Type B pancreatic cell (in vitro differentiated cells): ENCODE results near the gene FXYD3. TPM values are rescaled to one million over a fixed set of nuclear protein-coding genes. Genes with fewer than 3 reads are reported as not detected.

Source experiments
- DNase-seq: peaks from one replicate; pipeline ENCODE4 v3.0.0; 2021; ENCODE audit warnings: mixed read lengths; ENCODE audit not compliant: unreplicated experiment; ENCODE audit errors: extremely low spot score
- H3K27ac Mint-ChIP-seq: 2 replicates; pipeline ENCODE4 v1.8.0; 2021; ENCODE audit warnings: mild to moderate bottlenecking, mixed read lengths
- H3K27me3 Mint-ChIP-seq: 2 replicates; pipeline ENCODE4 v1.8.0; 2021; ENCODE audit warnings: mixed read lengths
- H3K36me3 Mint-ChIP-seq: 2 replicates; pipeline ENCODE4 v1.8.0; 2021; ENCODE audit warnings: mixed read lengths
- H3K4me1 Mint-ChIP-seq: one replicate; pipeline ENCODE4 v1.8.0; 2021; ENCODE audit warnings: mixed read lengths; ENCODE audit not compliant: unreplicated experiment
- H3K4me3 Mint-ChIP-seq: 2 replicates; pipeline ENCODE4 v1.8.0; 2021; ENCODE audit warnings: mild to moderate bottlenecking, mixed read lengths
- H3K9me3 Mint-ChIP-seq: 2 replicates; pipeline ENCODE4 v1.8.0; 2021; ENCODE audit warnings: mixed read lengths
- total RNA-seq: library from RNA; stranded (reverse); gene quantifications from 2 replicates; pipeline ENCODE4 v1.2.1, GENCODE V29; 2021; ENCODE audit warnings: low replicate concordance
- TF ChIP-seq, protein P1 (sequence below): fragments of 200-600 bp; sonication (generic); conservative IDR thresholded peaks from 2 replicates; pipeline ENCODE4 v1.5.0; 2021; ENCODE audit warnings: antibody characterized with exemption, mild to moderate bottlenecking

FXYD3 gene
- total RNA-seq, 1 donor from 2014 or later, result 77.5 TPM

DNA sequence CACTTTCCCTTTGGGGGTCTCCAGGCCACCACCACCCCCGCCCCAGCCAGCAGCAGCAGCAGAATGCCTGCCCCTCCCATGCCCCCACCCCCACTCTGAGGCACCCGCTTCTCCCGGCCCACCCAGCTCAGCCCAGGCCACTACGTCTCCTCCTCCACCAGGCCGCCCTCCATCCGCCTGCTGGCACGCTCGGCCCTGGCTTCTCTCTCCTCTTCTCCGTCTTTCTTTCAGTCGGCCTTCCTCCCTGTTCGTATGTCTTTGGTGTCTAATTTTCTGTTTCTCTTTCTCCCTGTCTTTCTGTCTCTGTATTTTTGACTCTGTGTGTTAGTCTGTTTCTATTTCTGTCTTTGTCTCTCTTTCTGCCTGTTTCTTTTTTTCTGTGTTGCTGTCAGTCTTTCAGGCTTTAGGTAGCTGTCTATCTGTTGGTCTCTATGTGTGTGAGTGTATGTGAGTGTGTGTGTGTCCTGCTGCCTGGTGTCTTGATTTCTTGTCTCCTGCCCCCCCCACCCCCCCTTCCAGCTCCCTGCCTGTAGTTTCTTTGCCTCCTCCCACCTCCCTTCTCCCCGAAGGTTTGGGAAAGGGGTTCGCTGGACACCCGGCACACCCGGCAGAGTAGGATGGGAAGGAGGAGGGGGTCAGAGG lies 19.1 kb downstream of the FXYD3 start, which contains the start of gene LGI4:
LGI4 (minus strand) TSS at position 459 of the 642 bp plus-strand sequence; CDS start at position 80, 379 bp downstream.
- Mint-ChIP-seq H3K4me3 (peak within 1 kb of the TSS; percentile 45), H3K27ac (no peak within 1 kb of the TSS)

DNA sequence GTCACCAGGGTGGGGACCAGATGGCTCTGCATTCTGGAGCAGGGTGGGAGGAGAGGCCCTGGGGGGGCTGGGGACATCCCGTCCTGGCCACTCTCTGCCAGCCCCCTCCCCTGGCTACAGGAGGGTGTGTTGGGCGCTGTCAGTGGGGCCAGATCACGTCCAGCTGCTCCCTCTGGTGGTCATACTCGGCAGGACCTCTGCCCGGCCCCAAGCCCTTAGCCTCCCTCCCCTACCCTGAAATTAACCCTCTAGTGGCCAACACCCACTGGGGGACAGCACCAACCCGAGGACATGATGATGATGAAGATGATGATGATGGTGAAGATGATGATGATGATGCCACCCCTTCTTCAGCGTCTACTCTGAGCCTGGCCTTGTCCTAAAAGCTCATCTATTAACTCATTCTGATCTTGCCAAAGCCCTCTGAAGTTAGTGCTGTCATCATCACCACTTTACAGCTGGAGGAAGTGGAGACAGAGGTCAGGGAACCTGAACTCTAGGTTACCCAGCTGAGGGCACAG lies 19.8 kb downstream of the FXYD3 start:
- Mint-ChIP-seq H3K9me3 (peaks cover 11% of the 10 kb centered on the region), H3K27ac (no peak overlapping the region), H3K4me1 (peaks cover 22% of the 10 kb centered on the region), H3K27me3 (peaks cover 8% of the 10 kb centered on the region), H3K36me3 (no peaks in the 10 kb centered on the region), H3K4me3 (peak overlapping the region; percentile 45)
- TF ChIP-seq, protein P1, sequence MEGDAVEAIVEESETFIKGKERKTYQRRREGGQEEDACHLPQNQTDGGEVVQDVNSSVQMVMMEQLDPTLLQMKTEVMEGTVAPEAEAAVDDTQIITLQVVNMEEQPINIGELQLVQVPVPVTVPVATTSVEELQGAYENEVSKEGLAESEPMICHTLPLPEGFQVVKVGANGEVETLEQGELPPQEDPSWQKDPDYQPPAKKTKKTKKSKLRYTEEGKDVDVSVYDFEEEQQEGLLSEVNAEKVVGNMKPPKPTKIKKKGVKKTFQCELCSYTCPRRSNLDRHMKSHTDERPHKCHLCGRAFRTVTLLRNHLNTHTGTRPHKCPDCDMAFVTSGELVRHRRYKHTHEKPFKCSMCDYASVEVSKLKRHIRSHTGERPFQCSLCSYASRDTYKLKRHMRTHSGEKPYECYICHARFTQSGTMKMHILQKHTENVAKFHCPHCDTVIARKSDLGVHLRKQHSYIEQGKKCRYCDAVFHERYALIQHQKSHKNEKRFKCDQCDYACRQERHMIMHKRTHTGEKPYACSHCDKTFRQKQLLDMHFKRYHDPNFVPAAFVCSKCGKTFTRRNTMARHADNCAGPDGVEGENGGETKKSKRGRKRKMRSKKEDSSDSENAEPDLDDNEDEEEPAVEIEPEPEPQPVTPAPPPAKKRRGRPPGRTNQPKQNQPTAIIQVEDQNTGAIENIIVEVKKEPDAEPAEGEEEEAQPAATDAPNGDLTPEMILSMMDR, result peak; percentile 98
- DNase-seq, result peak; percentile 84

More for the DNA sequence above, 19.1 kb downstream of the FXYD3 start, which contains the start of gene LGI4:
- no peak for DNase-seq
- peaks cover 26% of the 10 kb centered on the region for H3K4me1 Mint-ChIP-seq
- no peaks in the 10 kb centered on the region for H3K36me3 Mint-ChIP-seq
- H3K9me3 Mint-ChIP-seq, result peaks cover 11% of the 10 kb centered on the region
- peaks cover 7% of the 10 kb centered on the region for H3K27me3 Mint-ChIP-seq
- TF ChIP-seq, protein P1, result no peak

DNA sequence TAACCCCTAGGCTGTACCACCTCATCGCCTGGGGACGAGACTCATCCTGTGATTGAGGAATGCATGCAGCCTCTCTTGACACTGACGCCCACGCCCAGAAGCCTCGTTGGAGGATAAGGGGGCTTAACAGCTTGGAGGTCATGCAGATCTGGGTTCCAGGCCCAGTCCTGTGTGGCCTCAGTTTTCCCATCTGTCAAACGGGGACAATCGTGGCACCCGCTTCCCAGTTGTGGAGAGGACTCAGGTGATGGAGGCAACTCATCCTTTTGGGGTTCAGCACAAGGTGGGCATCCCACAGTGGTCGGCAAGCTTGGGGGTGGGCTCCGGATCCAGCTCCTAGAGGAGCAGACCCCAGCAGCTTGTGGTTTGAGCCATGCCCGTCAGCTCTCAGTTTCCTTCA lies 20.6 kb downstream of the FXYD3 start:
- Mint-ChIP-seq H3K4me3 (no peak overlapping the region), H3K27ac (no peak overlapping the region), H3K36me3 (no peaks in the 10 kb centered on the region)

DNA sequence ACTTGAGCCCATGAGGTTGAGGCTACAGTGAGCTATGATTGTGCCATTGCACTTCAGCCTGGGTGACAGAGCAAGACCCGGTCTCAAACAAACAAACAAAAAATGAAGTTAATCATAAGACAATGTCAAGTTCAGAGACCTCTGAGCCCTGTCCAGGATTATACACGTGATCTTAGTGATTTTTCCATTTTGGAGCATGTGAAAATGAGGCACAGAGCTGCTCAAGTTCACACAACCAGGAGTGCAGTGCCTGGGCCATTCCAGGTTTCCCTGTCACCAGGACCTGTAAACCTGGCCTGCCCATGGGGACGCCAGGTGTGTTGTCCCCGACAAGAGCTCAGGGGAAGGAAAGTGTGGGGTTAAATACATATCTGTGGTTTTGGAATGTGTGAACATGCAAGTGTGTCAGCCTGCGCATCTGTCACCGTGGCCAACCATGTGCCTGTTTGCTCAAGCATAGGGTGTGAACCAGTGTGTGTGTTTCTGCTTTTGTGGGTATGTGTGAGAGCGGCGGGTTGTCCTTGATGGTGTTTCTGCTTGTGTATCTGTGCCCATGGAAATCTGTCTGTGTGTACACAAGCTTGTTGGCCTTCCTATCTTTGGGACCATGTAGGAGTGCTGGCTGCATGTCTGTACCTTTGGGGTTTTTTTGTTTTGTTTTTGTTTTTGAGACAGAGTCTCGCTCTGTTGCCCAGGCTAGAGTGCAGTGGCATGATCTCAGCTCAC lies 21.5 kb downstream of the FXYD3 start:
- peaks cover 24% of the 10 kb centered on the region for H3K27me3 Mint-ChIP-seq
- H3K4me3 Mint-ChIP-seq, result no peak overlapping the region
- peaks cover 11% of the 10 kb centered on the region for H3K9me3 Mint-ChIP-seq
- no peak for DNase-seq
- peaks cover 37% of the 10 kb centered on the region for H3K4me1 Mint-ChIP-seq
- H3K27ac Mint-ChIP-seq, result peak overlapping the region; percentile 56
- H3K36me3 Mint-ChIP-seq, result no peaks in the 10 kb centered on the region
- TF ChIP-seq, protein P1, result no peak

More for the DNA sequence above, 20.6 kb downstream of the FXYD3 start:
- peaks cover 11% of the 10 kb centered on the region for H3K9me3 Mint-ChIP-seq
- TF ChIP-seq, protein P1, result no peak
- no peak for DNase-seq
- H3K27me3 Mint-ChIP-seq, result peaks cover 15% of the 10 kb centered on the region
- peaks cover 29% of the 10 kb centered on the region for H3K4me1 Mint-ChIP-seq

DNA sequence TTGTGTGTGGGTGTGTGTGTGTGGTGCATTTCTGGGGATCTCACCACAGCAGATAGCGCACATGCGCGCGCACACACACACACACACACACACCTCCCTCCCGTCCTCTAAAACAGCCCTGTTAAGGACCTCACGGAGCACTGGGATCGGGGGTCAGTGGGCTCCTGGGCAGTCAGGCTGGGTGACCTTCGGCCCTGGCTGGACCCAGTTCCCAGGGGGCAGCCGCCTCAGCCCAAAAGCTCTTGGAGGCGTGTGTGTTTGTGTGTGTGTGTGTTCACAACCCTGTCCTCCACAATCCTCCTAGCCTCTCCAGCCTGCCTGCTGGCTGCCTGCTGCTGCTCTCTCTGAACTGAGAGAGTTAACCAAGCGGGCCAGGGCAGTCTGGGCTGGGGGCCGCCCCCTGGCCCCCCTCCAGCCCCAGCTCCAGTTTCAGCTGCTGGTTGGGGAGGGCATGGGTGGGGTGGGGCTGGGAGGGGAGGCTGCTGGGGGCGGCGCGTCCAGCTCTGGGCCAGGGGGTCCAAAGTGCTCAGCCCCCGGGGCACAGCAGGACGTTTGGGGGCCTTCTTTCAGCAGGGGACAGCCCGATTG lies 22.8 kb downstream of the FXYD3 start, which contains the start of gene FXYD1:
FXYD1 (plus strand) TSS at position 520 of the 588 bp plus-strand sequence. CDS start 1,256 bp downstream, outside the sequence.
- Mint-ChIP-seq H3K4me1 (peaks cover 37% of the 10 kb centered on the region), H3K27me3 (peaks cover 29% of the 10 kb centered on the region), H3K9me3 (no peaks in the 10 kb centered on the region), H3K36me3 (no peaks in the 10 kb centered on the region), H3K4me3 (peak within 1 kb of the TSS; percentile 74), H3K27ac (peak within 1 kb of the TSS; percentile 66)
- TF ChIP-seq, protein P1, result no peak
- DNase-seq, result no peak
